Thoracic aorta (tissue), 2 donors: Measurements from ENCODE around the gene RPL22. TPM values are rescaled to one million over a fixed set of nuclear protein-coding genes. Genes with fewer than 3 reads are reported as not detected.
"Not testable (repeated sequence)": the region's sequence is repeated elsewhere in the genome, so short reads cannot be mapped to it uniquely, and the experiment has no call there.

Experiments used
- ATAC-seq: fragments of 150-250 bp; one replicate; pipeline ENCODE4 v1.8.0; 2017; ENCODE audit warnings: low read depth; ENCODE audit not compliant: insufficient number of reproducible peaks, low FRiP score
- DNase-seq: peaks from one replicate; pipeline ENCODE4 v3.0.0-alpha.2; 2020; ENCODE audit warnings: low spot score
- H3K27ac ChIP-seq, 2 donors: fragments of 200-600 bp; sonication (generic); 1 replicate in 1 of 2; 2 replicates in 1 of 2; pipeline ENCODE4 v1.5.1; 2016; ENCODE audit warnings: mild to moderate bottlenecking in 2 of 2, moderate library complexity in 2 of 2
- H3K27me3 ChIP-seq: fragments of 200-600 bp; sonication (generic); replicated peaks from 2 replicates; pipeline ENCODE4 v1.6.0; 2016; ENCODE audit warnings: mild to moderate bottlenecking; ENCODE audit not compliant: insufficient read depth
- H3K36me3 ChIP-seq: fragments of 200-600 bp; sonication (generic); one replicate; pipeline ENCODE4 v1.5.1; 2016
- H3K4me1 ChIP-seq, 2 donors: fragments of 200-600 bp; sonication (generic); 1 replicate in 1 of 2; 2 replicates in 1 of 2; pipeline versions ENCODE4 v1.5.1 to v1.6.0; 2016; ENCODE audit warnings: low read depth in 2 of 2, mild to moderate bottlenecking in 1 of 2; ENCODE audit not compliant: control insufficient read depth in 1 of 2
- H3K4me3 ChIP-seq: fragments of 200-600 bp; sonication (generic); 2 replicates; pipeline ENCODE4 v1.5.1; 2016; ENCODE audit warnings: mild to moderate bottlenecking
- H3K9me3 ChIP-seq: fragments of 200-600 bp; sonication (generic); 2 replicates; pipeline ENCODE4 v1.5.1; 2016
- total RNA-seq, 2 donors: library from RNA; depleted of rRNA; stranded (reverse); fragments of >200 nt; gene quantifications; one replicate each; pipeline versions ENCODE4 v1.1.0 to v1.2.3, GENCODE V29; 2016
- TF ChIP-seq, protein P1 (sequence below): fragments of 200-600 bp; sonication (generic); IDR thresholded peaks from one replicate; pipeline ENCODE4 v1.5.1; 2019; ENCODE audit warnings: antibody characterized with exemption

The RPL22 gene
- total RNA-seq, 2 donors from 2014 or later = 80.4 to 130 TPM

- Histone ChIP-seq H3K4me1 (no peaks in the 10 kb centered on the region), H3K36me3 (peaks cover 17% of the 10 kb centered on the region), H3K9me3 (no peaks in the 10 kb centered on the region), H3K27ac (no peak overlapping the region), H3K27me3 (no peaks in the 10 kb centered on the region), H3K4me3 (no peak overlapping the region)
- ATAC-seq (no peak), DNase-seq (no peak)
- TF ChIP-seq, protein P1, sequence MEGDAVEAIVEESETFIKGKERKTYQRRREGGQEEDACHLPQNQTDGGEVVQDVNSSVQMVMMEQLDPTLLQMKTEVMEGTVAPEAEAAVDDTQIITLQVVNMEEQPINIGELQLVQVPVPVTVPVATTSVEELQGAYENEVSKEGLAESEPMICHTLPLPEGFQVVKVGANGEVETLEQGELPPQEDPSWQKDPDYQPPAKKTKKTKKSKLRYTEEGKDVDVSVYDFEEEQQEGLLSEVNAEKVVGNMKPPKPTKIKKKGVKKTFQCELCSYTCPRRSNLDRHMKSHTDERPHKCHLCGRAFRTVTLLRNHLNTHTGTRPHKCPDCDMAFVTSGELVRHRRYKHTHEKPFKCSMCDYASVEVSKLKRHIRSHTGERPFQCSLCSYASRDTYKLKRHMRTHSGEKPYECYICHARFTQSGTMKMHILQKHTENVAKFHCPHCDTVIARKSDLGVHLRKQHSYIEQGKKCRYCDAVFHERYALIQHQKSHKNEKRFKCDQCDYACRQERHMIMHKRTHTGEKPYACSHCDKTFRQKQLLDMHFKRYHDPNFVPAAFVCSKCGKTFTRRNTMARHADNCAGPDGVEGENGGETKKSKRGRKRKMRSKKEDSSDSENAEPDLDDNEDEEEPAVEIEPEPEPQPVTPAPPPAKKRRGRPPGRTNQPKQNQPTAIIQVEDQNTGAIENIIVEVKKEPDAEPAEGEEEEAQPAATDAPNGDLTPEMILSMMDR = no peak
These were observed 20.8 kb upstream of the RPL22 start for GRCh38 chr1:6220236-6220635.

- H3K27ac ChIP-seq, H3K4me3 ChIP-seq, ATAC-seq, H3K4me1 ChIP-seq, H3K27me3 ChIP-seq, H3K9me3 ChIP-seq, DNase-seq: not testable (repeated sequence)
- peaks cover 12% of the 10 kb centered on the region for H3K36me3 ChIP-seq
These were observed 20.2 kb upstream of the RPL22 start for GRCh38 chr1:6219641-6220040.

DNA sequence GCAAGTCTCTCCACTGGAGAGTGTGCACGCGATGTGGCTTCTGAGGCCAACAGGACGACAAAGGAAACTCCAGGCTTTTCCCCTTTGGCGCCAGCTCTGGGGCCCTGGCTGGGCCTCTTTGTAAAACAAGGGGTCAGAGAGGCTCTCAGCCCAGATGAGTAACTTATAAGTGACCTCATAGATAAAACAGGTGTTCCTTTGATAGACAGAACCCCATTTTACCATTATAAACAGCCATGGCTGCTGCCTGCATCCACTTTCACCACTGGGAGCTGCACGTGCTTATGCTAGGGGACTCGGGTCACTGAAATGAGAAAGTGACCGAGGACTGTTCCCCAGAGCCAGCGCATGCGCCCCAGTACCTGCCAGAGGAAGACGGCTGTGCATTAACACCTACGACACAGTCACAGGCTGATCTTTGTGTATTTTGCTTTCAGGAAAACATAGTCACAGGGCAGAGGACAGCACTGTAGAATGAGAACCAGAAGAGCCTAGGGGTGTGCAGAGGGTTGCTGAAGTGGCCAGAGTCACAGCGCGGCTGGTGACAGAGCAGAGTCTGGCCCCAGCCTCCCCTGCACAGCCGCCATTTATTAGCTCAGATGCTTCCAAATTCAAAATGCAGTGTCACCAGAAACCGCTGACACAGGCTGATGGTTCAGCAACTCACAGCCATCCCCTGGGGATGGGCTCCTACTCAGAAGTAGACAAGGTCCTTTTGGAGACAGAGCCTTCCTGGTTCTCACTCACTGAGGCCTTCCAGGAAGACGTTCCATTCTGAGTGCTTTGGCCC lies 19.2 kb upstream of the RPL22 start:
- Histone ChIP-seq H3K9me3 (no peaks in the 10 kb centered on the region), H3K27me3 (no peaks in the 10 kb centered on the region), H3K4me1 (no peaks in the 10 kb centered on the region), H3K36me3 (peaks cover 6% of the 10 kb centered on the region), H3K4me3 (no peak overlapping the region), H3K27ac (no peak overlapping the region)
- TF ChIP-seq, protein P1 = no peak
- ATAC-seq = no peak
- DNase-seq = no peak

DNA sequence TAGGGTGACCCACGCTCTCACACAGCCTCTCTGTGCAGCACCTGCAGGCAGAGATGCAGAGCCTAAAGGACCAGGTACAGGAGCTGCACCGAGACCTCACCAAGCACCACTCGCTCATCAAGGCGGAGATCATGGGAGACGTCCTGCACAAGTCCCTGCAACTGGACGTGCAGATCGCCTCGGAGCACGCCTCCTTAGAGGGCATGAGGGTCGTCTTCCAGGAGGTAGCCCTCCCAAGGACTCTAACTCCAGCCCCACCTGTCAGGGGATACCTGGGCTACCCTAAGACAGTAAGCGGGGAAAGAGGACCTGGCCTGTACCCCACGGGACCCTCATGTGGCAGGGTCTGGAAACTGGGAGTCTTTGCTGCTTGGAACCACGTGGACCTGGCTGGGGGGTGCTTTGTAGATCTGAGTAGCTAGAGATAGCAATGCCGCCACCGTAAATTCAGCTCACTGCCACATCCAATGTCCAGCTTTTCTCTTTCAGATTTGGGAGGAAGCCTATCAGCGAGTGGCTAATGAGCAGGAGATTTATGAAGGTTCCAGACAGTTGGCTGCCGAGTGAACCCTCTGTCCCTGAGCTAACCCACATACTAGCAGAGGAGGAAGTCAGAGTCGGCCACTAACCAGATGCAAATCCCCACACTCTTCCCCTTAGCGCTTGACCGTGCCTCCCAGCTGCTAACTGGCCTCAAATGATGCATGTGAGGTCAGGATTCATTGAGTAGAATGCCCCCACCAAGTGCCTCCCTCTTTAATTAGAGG lies 13.0 kb upstream of the RPL22 start:
- H3K27ac ChIP-seq = no peak overlapping the region
- H3K27me3 ChIP-seq = no peaks in the 10 kb centered on the region
- H3K4me1 ChIP-seq = no peaks in the 10 kb centered on the region
- no peaks in the 10 kb centered on the region for H3K36me3 ChIP-seq
- H3K9me3 ChIP-seq = no peaks in the 10 kb centered on the region
- H3K4me3 ChIP-seq = no peak overlapping the region
- ATAC-seq (no peak), DNase-seq (no peak)
- TF ChIP-seq, protein P1 = no peak

- no peak overlapping the region for H3K4me3 ChIP-seq
- H3K27ac ChIP-seq = no peak overlapping the region
- DNase-seq (no peak), ATAC-seq (no peak)
- peaks cover 3 to 6% of the 10 kb centered on the region in 2 donors for H3K4me1 ChIP-seq
- no peaks in the 10 kb centered on the region for H3K9me3 ChIP-seq
- H3K36me3 ChIP-seq = no peaks in the 10 kb centered on the region
- TF ChIP-seq, protein P1 = no peak
- no peaks in the 10 kb centered on the region for H3K27me3 ChIP-seq
These were observed 12.3 kb upstream of the RPL22 start for GRCh38 chr1:6211731-6212130.
